PC-3 (cell line): ENCODE results near the gene TMEM106B. TPM values are rescaled to one million over a fixed set of nuclear protein-coding genes. Genes with fewer than 3 reads are reported as not detected.

Source experiments
- ATAC-seq: fragments of 200-7000 bp; cut with Tn5 transposase; 2 replicates; pipeline ENCODE4 v1.9.1; 2020; ENCODE audit warnings: mild to moderate bottlenecking, moderate library complexity
- BruUV-seq: library from RNA; stranded (reverse); fragments of 400-500 nt; replicated peaks from 2 replicates; lab custom pipeline; 2021; lab: Mats Ljungman, UMichigan
- CTCF ChIA-PET: fragments of 300-600 bp; sonication (Branson Sonifier 250); formaldehyde crosslinking; loops from one replicate; lab custom pipeline; 2022; ENCODE audit warnings: antibody characterized with exemption; lab: Charles Lee
- POLR2A ChIA-PET: fragments of 300-600 bp; sonication (Branson Sonifier 250); formaldehyde crosslinking; loops from one replicate; lab custom pipeline; 2022; ENCODE audit warnings: antibody characterized with exemption; ENCODE audit not compliant: unreplicated experiment; lab: Charles Lee
- DNase-seq: peaks from one replicate; pipeline ENCODE4 v3.0.0-alpha.2; 2015
- H2AFZ ChIP-seq: fragments of 300-600 bp; sonication (generic); 2 replicates; pipeline ENCODE4 v1.6.0; 2016; ENCODE audit warnings: antibody characterized with exemption, low read length
- H3F3A ChIP-seq: fragments of 300-600 bp; sonication (generic); one replicate; pipeline ENCODE4 v1.6.0; 2017; ENCODE audit warnings: antibody characterized with exemption, low read length, control low read depth, mild to moderate bottlenecking; ENCODE audit not compliant: unreplicated experiment
- H3K27ac ChIP-seq: fragments of 300-600 bp; sonication (generic); 2 replicates; pipeline ENCODE4 v1.5.1; 2016; ENCODE audit warnings: mild to moderate bottlenecking, low read length
- H3K27me3 ChIP-seq: fragments of 300-600 bp; sonication (generic); 2 replicates; pipeline ENCODE4 v1.6.1; 2016; ENCODE audit warnings: low read length, mixed read lengths
- H3K36me3 ChIP-seq: fragments of 300-600 bp; sonication (generic); 2 replicates; pipeline ENCODE4 v1.6.1; 2016; ENCODE audit warnings: low read depth, mixed run types, low read length, mixed read lengths
- H3K4me1 ChIP-seq: fragments of 300-600 bp; sonication (generic); 2 replicates; pipeline ENCODE4 v1.5.1; 2016; ENCODE audit warnings: low read length; ENCODE audit not compliant: insufficient read depth
- H3K4me2 ChIP-seq: fragments of 300-600 bp; sonication (generic); 2 replicates; pipeline ENCODE4 v1.6.0; 2016; ENCODE audit warnings: low read length
- H3K4me3 ChIP-seq: fragments of 300-600 bp; sonication (generic); 2 replicates; pipeline ENCODE4 v1.5.1; 2016; ENCODE audit warnings: mild to moderate bottlenecking, low read length, mixed read lengths
- H3K79me2 ChIP-seq: fragments of 300-600 bp; sonication (generic); 2 replicates; pipeline ENCODE4 v1.6.1; 2017; ENCODE audit warnings: low read length, mixed read lengths
- H3K9ac ChIP-seq: fragments of 300-600 bp; sonication (generic); 2 replicates; pipeline ENCODE4 v1.6.0; 2016; ENCODE audit warnings: mild to moderate bottlenecking, low read length
- H3K9me2 ChIP-seq: fragments of 300-600 bp; sonication (generic); replicated peaks from 2 replicates; pipeline ENCODE4 v1.6.1; 2016; ENCODE audit warnings: mixed run types, low read length, mixed read lengths
- H3K9me3 ChIP-seq: fragments of 300-600 bp; sonication (generic); 2 replicates; pipeline ENCODE4 v1.6.1; 2016; ENCODE audit warnings: low read length, mixed read lengths
- H4K20me1 ChIP-seq: fragments of 300-600 bp; sonication (generic); 2 replicates; pipeline ENCODE4 v1.6.1; 2016; ENCODE audit warnings: low read length, mixed read lengths
- EZH2 ChIP-seq: fragments of 300-600 bp; sonication (generic); IDR thresholded peaks from one replicate; pipeline ENCODE4 v1.6.1; 2017; ENCODE audit warnings: antibody characterized with exemption, mild to moderate bottlenecking, low read length; ENCODE audit not compliant: unreplicated experiment
- EZH2phosphoT487 ChIP-seq: fragments of 300-600 bp; sonication (generic); IDR thresholded peaks from 2 replicates; pipeline ENCODE4 v1.6.1; 2018; ENCODE audit warnings: mild to moderate bottlenecking, antibody characterized with exemption, low read length, borderline replicate concordance
- intact Hi-C: fragments of 100-400 bp; cut with micrococcal nuclease; formaldehyde crosslinking; loops from 2 replicates; pipeline ENCODE4 v1.9.0; 2023
- total RNA-seq: library from RNA; depleted of rRNA; stranded (reverse); fragments of >200 nt; gene quantifications from 2 replicates; pipeline ENCODE4 v1.2.3, GENCODE V29; 2014
- TF ChIP-seq, protein P1 (sequence below): fragments of 300-600 bp; sonication (generic); conservative IDR thresholded peaks from 2 replicates; pipeline ENCODE4 v1.5.1; 2017; ENCODE audit warnings: antibody characterized with exemption, low read depth, mild to moderate bottlenecking, low read length

Gene TMEM106B
- total RNA-seq, 1 experiment from 2014 or later, result 41.6 TPM

DNA sequence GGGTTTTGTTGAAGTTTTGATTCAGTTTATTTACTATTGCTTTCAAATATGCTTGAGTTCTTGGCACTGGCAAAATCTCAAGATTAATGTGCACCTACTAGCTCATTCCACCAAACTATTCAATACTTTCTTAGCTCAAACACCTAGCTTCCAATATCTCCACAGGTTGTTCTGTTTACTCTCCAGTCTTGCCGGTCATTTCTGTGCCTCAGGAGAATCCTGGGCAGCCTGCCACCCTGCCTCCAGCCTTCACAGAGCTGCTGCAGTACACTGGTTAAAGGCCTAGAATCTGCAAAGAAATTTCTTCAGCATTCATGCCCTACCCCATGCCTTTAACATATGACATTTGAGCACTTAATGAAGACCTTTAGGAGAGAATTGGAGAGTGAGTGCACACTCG lies 4.0 kb upstream of the TMEM106B start:
- CTCF ChIA-PET, result no interaction called here
- peak overlapping the region; percentile 46; the same call in 1 of the 2 replicates for H2AFZ ChIP-seq
- no peaks in the 10 kb centered on the region for H3F3A ChIP-seq
- H3K4me3 ChIP-seq, result no peak overlapping the region
- BruUV-seq, result no TSS peak
- H3K9ac ChIP-seq, result no peak overlapping the region
- peaks cover 38% of the 10 kb centered on the region for H3K4me1 ChIP-seq
- DNase-seq (peak; percentile 56), ATAC-seq (0 out of 2 replicates have a peak, but pooled peaks have one; percentile 3)
- POLR2A ChIA-PET, result no interaction called here
- no peaks in the 10 kb centered on the region for H3K27me3 ChIP-seq
- H3K9me3 ChIP-seq, result no peaks in the 10 kb centered on the region
- intact Hi-C loops, result loop anchor here (10.0 kb wide), 1 partner anchor 102 kb away; no protein-coding TSS in a partner anchor
- no peaks in the 10 kb centered on the region for H4K20me1 ChIP-seq
- peaks cover 8% of the 10 kb centered on the region for H3K79me2 ChIP-seq
- peak overlapping the region; percentile 44 for H3K4me2 ChIP-seq
- no peaks in the 10 kb centered on the region for H3K36me3 ChIP-seq
- H3K9me2 ChIP-seq, result no peaks in the 10 kb centered on the region
- H3K27ac ChIP-seq, result no peak overlapping the region
- TF ChIP-seq, protein P1, sequence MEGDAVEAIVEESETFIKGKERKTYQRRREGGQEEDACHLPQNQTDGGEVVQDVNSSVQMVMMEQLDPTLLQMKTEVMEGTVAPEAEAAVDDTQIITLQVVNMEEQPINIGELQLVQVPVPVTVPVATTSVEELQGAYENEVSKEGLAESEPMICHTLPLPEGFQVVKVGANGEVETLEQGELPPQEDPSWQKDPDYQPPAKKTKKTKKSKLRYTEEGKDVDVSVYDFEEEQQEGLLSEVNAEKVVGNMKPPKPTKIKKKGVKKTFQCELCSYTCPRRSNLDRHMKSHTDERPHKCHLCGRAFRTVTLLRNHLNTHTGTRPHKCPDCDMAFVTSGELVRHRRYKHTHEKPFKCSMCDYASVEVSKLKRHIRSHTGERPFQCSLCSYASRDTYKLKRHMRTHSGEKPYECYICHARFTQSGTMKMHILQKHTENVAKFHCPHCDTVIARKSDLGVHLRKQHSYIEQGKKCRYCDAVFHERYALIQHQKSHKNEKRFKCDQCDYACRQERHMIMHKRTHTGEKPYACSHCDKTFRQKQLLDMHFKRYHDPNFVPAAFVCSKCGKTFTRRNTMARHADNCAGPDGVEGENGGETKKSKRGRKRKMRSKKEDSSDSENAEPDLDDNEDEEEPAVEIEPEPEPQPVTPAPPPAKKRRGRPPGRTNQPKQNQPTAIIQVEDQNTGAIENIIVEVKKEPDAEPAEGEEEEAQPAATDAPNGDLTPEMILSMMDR, result no peak
- TF ChIP-seq EZH2 (no peak), EZH2phosphoT487 (no peak)

DNA sequence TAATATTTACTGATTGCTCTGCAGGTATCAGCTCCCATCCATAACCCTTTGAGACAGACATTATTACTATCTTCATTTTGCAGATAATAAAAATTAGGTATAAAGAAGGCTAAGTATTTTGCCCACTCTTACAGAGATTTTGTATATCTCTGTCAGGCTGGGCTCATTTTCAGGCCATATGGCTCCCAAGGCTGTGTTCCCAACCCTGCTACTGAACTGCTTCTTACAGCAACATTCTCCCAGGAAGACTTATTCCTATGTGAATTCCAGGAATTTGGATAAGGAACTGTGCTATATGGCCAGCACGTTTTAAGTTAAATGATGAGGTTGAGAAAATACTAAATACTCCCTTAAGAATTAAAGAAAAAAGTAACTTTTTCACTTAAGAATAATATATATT lies 1.9 kb upstream of the TMEM106B start:
- ATAC-seq (no peak), DNase-seq (no peak)
- intact Hi-C loops, result loop anchor here (10.0 kb wide), 1 partner anchor 104 kb away; no protein-coding TSS in a partner anchor
- Histone ChIP-seq H4K20me1 (no peaks in the 10 kb centered on the region), H3K27ac (no peak overlapping the region), H3K9me3 (no peaks in the 10 kb centered on the region), H3K36me3 (no peaks in the 10 kb centered on the region), H3F3A (no peaks in the 10 kb centered on the region), H3K9ac (no peak overlapping the region), H3K4me3 (no peak overlapping the region), H3K9me2 (no peaks in the 10 kb centered on the region), H3K4me2 (no peak overlapping the region), H3K79me2 (peaks cover 30% of the 10 kb centered on the region), H2AFZ (no peak overlapping the region), H3K4me1 (peaks cover 40% of the 10 kb centered on the region), H3K27me3 (no peaks in the 10 kb centered on the region)
- TF ChIP-seq EZH2, result no peak
- TF ChIP-seq EZH2phosphoT487, result no peak
- TF ChIP-seq, protein P1, result no peak
- BruUV-seq, result no TSS peak
- CTCF ChIA-PET, result no interaction called here
- POLR2A ChIA-PET, result interaction anchor here (0.6 kb wide), 1 partner anchor 23 kb away, joined by 6 read pairs; no protein-coding TSS in a partner anchor
